Right renal cortex interstitium (tissue), 3 donors: Measurements from ENCODE around the gene NAV2. TPM values are rescaled to one million over a fixed set of nuclear protein-coding genes. Genes with fewer than 3 reads are reported as not detected.
"Not testable (repeated sequence)": the region's sequence is repeated elsewhere in the genome, so short reads cannot be mapped to it uniquely, and the experiment has no call there.

Source experiments
- DNase-seq, 3 donors: peaks; one replicate each; pipeline ENCODE4 v3.0.0-alpha.2; 2013; ENCODE audit warnings: low read depth in 3 of 3, low spot score in 2 of 3
- polyA plus RNA-seq, 3 donors: library from polyadenylated mRNA; unstranded; fragments of 120-200 nt; gene quantifications; one replicate each; pipeline ENCODE4 v1.2.1, GENCODE V29; 2013; ENCODE audit not compliant: insufficient read length in 3 of 3

The NAV2 gene
- polyA plus RNA-seq, 3 donors, result 32.9 to 38.0 (median 34.6) TPM

DNA sequence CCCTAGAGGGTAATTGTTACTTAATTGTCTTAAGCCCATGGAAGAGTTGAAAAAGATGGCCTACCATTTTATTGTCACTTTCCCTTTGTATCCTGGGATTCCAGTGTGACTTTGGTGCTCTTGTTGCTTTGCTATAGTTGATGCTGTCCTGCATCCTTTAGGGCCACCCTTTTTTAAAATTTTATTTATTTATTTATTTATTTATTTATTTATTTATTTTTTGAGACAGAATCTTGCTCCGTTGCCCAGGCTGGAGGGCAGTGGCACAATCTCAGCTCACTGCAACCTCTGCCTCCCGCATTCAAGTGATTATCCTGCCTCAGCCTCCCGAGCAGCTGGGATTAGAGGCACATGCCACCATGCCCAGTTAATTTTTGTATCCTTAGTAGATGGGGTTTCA, 247.8 kb downstream of the NAV2 start:
- not testable (repeated sequence) for DNase-seq

DNA sequence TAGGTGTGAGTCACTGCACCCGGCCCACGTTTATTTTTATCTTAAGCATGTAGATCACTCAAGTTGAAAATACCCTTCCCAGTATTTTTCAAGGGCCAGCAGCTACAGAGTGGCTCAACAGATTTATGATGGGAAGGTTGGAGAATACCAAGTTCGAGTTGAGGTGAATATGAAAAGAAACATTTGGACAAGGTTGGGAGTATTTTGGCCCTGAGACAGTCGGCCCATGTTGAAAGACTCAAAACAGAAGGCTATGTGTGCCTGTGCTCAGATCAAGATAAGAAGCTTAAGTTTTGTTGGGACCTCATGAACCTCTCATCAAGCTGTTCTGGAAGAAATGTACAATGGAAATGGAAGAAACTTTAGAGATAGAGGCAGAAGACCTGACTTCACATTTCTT, 248.6 kb downstream of the NAV2 start:
- DNase-seq, result no peak

DNA sequence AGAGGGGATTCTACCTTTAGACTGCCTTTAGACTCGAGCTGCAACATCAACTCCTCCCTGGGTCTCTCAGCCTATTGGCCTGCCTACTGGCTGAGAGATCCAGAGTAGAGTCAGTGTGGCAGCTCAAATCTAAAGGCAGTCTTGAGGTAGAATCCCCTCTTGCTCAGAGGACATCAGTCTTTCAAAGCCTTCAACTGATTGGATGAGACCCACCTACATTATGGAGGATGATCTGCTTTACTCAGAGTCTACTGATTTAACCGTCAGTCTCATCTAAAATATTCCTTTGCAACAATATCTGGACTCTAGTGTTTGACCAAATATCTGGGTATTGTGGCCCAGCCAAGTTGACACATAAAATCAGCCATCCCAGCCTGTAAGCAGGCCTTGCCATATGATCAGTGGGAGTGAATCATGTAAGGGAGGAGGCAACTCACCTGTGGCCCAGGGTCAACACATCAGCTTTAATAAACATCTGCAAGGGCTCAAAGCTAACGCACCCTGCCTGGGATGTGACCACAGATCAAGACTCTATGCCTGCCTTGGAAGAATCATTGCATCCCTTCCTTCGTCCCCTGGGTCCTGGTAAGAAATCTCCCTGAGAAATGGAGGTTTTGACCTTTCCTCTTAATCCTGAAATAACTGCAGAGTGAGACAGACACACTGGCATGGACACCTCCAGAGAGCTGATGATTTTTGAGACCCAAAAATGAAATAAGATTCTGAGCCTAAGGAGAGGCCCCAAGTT, 249.6 kb downstream of the NAV2 start:
- no peak for DNase-seq

DNA sequence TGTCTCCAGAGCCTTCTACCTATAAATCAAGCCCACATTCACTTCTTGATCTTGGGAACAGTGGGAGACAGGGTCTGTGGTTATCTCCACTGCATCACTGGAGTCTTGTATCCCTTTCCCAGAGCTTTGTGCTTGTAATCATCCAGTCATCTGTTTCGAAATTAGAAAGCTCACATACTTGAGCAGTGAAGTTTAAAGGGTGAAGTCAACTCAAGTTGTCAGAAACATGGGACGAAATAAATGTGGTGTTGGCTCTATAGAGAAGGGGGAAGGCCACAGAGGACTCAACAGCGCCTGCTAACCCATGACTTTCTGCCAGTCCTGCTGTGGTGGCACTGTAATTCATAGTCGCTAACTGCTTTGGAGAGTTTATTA, 250.2 kb downstream of the NAV2 start:
- DNase-seq, result no peak

DNA sequence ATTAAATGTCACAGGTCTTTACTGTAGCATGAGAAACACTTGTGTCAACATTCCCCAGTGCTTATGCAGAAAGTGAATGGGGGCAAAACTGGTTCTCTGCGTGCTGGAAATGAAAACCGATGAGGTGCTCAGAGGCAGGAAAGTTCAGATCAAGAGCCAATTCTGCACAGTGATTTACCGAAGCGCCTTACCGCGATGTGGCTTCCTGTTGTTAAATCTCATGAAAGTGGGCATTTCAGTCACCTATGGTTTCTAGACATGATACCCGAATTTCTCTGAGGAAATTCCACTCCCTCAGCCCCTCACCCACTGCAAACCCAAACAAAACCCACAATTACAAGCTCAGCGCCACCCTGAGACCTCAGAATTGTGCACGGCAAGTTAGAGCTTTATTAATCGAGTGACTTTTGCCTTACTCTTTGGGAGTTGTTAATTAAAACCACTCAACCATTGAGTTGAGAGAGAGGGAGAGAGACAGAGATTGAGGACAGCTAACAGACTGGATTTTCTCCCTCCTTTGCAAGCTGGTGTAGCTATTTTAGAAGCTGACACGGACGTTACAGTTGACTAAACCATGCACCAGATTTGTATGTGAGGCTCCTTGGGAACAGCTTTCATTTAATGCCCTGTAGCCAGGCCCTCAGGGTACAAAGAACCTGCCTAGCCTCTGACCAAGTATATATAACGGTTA, 251.2 kb downstream of the NAV2 start:
- DNase-seq, result no peak

DNA sequence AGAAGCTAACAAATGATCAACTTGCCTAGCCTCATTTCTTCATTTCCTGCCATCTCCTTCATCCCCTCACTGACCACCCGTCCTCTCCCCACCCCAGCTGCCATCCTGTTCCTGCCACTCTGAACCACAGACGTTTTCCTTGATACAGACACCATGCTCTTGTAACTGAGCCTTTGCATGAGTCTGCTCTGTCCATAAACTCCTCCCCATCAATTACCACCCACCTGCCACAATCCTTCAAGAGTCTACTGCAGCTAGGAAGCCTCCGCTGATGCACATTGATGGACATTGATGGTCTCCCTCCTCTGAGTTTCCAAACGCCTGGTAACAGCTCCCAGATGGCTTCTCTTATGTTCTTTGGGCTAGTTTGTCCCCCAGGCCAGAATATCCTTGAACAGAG, 253.8 kb downstream of the NAV2 start:
- DNase-seq, result no peak

DNA sequence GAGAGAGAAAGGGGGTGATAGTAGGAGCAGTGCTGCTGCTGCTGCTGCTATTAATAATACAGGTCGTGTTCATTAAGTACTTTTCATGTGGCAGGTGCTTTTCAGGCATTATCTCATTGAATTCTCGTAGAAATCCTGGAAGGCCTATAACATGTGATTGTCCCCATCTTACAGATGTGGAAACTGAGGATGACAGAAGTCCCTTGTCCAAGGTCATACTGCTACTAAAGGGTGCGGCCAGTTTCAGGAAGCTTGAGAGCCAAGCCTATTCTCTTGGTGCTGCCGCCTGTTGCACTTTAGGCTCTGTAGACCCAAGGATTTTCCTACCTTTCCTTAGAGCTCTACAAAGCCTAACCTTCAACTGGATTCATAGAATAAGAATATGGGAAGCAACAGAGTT, 254.3 kb downstream of the NAV2 start:
- no peak for DNase-seq

DNA sequence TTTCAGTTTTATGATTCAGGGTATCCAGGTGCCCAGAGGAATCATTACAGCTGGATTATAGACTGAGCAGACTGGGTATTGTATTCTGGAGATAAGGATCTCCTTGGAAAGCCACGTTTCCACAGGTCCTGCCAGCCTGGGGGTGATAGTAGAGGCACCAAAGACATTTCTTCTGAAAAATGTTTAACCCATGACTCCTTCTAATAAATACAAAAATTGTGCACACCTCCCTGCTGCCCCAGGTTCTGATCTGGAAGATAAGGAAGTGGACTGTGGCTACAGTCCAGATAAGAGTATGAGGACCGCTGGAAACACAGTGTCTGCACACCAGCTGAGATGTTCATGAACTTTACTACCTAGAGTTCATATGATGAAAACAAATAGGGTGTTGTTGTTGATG, 255.2 kb downstream of the NAV2 start:
- DNase-seq, result no peak

DNA sequence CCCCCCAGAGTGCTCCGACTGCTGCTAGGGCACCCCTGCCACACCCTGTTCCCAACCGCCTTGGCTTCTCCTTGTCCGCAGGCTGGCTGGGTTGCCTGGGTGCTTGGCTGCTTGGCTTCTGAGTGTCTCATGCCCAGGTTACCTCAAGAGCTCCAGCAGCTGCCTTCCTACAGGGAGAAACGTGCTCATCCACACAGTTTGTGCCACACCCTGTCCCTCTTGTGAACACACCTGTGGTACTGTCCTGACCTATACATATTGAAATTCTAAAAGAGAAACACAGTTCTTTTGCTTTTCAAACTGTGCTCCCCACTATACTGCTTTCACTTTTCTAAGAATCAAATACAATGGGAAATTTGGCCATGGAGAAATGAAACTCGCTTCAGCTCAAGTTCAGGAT, 256.2 kb downstream of the NAV2 start:
- DNase-seq, result no peak

DNA sequence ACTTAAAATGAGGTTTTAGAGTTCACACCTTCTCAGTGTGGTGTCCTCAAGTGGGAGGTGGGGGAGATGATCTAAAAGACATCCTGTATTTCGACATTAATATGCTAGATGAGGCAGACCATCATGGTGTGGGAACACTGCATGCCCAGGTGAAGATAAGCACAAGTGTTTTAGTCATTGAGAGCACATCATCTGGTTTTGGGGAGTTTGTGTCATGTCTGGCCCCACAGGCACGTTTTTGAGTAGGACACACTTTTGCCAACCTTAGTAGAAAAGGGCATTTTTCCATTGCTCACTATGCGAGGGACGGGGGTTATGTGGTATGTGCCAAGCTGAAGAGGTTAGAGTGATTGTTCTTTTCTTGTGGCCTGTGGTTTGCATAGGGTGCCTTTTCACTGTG, 258.3 kb downstream of the NAV2 start:
- DNase-seq, result no peak

DNA sequence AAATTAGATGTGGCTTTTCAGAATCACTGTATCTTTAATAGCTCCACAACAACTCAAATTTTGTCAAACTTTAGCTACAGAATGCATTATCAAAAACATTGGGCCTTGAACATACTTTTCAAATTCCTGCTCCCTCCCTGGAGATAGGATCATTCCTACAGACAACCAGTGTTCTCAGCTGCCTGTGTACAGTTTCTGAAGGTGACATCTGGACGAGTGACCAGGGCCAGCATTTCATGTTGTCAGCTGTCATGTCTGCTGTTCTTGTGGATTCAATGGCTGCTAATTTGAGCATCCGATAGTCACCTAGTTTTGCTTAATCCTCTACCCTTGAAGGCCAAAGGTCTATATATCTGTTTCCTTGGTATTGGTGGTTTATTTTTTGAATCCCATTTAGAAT, 259.5 kb downstream of the NAV2 start:
- no peak for DNase-seq

DNA sequence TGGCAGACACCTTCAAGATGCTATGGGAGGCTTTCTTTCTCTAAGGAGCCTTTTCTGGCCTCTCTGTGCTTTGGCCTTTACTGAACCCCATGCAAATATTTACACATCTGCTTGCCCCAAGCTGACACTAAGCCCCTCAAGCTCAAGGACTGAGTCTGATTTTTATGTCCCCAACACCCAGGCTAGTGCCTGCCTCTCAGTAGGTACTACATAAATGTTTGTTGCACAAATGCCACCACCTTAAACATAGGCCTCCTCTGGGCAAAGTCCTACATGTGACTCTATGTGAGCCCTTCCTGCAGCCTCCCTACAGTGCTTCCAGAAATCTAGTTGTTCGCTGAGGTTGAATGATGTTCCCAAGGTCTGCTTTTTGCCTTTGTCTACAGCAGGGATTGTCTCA, 260.0 kb downstream of the NAV2 start:
- DNase-seq, result no peak

DNA sequence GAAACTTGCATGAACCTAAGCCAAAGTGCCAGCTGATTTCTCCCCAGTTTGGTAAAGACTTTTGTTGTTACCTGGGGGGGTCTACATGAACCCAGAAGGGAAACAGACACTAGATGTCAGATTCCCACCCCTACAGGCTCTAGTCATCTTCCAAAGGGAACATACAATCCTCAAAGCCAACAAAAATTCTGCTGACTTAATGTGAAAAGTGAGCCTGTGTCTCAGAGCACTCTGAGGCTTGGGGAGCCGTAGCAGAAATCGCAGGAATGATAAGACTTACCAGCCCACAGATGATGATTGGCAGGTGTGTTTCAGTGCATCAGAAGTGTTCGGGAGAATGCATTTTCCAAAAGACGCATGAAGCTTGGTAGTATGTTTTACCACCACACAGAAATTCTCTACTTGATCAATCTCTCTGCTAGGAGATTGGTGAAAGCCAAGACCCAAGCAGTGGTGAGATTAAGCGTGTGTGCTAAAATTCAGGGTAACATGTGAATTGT, 260.5 kb downstream of the NAV2 start:
- DNase-seq, result no peak

DNA sequence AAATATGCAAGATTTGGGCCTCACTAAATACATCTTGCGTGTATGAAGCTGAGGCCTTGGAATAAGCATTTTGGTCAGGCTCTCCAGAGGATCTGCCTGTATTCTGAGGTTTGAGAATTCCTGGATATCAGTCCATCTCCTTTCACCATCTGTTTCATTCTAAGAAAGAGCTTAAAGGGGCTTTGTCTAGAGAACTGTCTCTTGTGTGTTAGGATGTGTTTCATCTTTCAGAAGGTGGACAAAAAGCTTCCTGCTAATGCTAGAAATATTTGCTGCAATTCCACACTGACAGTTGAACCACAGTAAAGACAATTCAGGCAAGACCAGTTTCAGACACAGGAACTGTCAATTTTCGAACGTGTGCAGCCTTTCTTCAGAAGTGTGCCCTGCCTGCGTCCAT, 262.2 kb downstream of the NAV2 start:
- DNase-seq, result no peak

DNA sequence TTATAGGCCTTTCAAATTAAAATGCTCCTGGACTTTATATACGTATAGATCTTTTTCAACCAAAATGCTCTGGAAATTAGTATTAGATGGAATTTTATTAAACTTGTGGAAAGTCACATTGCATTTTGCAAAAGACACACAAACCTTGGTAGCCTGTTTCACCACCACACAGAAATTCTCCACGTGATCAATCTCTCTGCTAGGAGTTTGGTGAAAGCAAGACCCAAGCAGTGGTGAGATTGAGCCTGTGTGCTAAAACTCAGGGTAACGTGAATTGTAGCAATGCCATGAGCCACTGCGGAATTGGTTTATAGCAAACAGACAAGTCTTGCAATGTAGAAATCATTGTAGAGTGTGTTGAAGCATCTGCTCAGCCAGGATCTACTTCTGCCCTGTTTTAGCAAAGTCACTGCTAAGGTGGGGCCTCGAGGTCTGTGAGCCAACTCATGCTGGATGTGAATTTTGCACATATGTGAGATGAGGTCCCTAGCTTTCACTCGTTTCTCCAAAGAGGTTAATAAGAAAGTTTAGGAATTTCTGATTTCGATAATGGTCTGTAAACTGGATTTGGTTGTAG, 262.9 kb downstream of the NAV2 start:
- DNase-seq, result no peak

DNA sequence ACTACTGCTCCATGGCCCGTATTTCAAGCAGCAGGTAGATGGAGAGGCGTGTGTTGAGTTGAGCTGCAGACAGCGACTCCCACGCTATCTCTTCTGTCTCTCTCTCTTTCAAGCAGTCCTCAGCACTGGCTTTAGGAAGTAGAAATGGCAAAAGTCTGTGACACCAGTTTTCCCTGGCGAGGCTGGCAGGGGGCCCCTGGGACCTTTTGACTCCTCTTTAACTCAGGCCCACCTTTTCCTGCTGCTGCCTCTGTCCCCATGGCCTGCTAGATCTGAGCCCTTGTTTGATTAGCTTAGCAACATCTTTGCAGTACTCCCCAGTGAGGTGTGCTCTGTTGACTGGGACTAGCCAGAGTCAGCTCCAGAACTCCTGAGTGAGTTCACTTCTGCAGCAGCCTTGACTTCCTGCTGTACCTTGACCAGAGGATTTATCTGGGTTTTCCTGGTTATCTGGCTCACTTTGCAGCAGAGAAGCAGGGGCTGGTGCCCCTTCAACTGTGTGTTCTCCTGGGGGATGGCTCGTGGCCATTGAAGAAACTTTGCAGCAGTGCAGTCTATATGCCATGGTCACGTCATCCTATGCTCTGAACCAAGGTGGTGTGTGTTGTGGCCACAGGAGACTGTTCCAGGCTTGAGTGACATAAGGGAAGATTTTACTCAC, 263.8 kb downstream of the NAV2 start:
- DNase-seq, result no peak

DNA sequence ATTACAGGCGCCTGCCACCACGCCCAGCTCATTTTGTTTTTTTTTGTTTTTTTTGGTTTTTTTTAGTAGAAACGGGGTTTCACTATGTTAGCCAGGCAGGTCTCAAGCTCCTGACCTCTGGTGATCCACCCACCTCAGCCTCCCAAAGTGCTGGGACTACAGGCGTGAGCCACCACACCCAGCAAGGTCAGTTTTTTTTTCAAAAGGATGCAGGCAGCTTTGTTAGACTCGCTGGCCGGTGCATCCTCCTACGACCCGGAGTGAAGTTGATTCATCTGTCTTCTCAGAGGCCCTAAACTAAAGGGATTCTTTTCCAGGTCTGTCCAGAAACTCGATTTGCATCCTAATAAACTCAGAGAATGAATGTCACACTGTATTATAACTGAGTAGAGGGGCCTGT, 265.3 kb downstream of the NAV2 start:
- DNase-seq, result no peak

DNA sequence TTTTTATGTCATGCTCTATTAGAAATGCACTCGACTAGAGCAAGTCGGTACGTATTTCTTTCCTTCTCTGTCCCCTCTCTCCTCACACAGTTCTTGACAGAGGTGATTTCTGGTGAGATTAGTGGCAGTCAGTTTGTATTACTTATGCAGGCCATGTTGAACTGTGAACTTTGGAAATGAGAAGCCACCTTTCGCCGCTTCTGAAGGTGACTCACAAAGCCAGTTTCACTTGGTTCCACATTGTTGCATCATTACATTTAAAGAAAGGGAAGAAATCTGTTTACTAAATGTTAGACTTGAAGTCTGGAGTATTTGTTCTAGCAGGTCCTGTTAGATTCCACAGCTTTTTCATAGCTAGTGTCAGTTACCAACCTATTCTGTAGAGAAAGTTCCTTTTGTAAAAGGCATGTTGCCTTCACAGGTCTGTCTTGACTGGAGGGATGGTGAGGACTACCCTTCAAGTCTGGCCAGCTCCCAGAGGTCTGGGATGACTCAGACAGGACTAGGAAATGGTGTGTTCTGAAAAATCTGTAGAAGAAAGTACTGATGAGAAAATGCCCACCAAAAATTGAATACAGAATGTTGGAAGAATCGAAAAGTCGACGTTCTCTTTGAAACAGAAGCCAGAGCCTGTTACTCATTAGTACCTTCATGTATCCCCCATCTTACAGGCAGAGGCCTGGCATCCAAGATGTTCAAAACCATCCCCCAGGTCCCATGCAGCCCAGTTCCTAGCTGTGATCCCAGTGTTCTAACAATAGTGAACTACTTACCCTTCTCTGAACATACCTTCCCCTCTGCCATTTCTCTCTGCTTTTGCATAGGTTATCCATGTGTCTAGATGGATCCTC, 266.3 kb downstream of the NAV2 start:
- no peak for DNase-seq

DNA sequence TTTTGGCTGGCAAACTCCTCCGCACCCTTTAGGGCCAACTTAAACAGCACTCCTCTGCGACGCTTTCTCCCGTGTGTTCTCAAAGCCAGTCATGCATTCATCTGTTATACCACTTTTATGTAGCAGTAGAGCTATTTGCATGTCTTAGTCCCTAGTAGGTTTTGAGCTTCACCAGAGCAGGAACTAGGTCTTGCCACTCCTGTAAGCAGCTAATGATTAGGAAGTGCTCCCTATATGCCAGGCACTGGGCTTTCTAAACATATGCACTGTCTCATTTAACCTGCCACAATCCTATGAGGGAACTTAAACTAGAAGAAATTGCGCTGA, 266.8 kb downstream of the NAV2 start:
- DNase-seq, result no peak

DNA sequence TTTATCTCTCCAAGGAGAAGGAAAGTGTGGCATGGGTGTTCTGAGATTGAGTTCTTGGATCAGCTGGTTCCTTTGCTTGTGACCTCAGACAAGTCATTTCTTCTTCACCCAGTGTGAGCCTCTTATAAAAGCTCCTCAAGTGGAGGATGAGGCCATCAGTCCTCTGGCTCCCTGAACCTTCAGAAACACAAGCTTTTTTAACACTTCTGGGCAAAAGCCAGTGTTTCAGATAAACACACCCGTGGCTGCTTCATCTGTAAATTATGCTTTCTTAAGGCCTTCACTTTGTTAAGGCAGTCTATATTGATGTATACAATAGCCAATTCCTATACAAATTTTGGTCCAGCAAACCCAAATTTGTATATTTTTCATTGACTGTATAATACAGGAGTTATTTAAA, 267.8 kb downstream of the NAV2 start:
- DNase-seq, result no peak
